A549 treated with RU486 at 1 μM for 4 hours (cell line): ENCODE data around the gene ALPK1. TPM values are rescaled to one million over a fixed set of nuclear protein-coding genes. Genes with fewer than 3 reads are reported as not detected.

Experiments
- total RNA-seq: library from RNA; stranded (reverse); fragments of 200-300 nt; extraction: Qiagen RNA extraction; gene quantifications from 5 replicates; pipeline ENCODE4 v1.2.3, GENCODE V29; 2022; ENCODE audit warnings: low read depth

ALPK1 gene
- 1.7 to 2.6 TPM (median 2.1 TPM) in 5 replicates for total RNA-seq

GRCh38 chr4:112296949-112297880 lies at the start of gene ALPK1:
TSS of gene ALPK1 (plus strand) at chr4:112297369.

Other genes starting within 250 kb of the ALPK1 start
- 0.54 to 1.4 TPM (median 1.1 TPM) in 5 replicates for gene FAM241A, start 151.9 kb upstream of the ALPK1 start, total RNA-seq
- 7.2 to 16.1 TPM (median 14.9 TPM) in 5 replicates for gene AP1AR, start 65.6 kb upstream of the ALPK1 start, total RNA-seq
- 3.5 to 6.4 TPM (median 4.6 TPM) in 5 replicates for gene TIFA, start 11.5 kb upstream of the ALPK1 start, total RNA-seq
- gene NEUROG2, start 218.8 kb downstream of the ALPK1 start, total RNA-seq = 0.06 TPM in 1 of 5 replicates, not detected in the others